ENCODE data around the gene ST6GALNAC1.

Gene ST6GALNAC1

DNA sequence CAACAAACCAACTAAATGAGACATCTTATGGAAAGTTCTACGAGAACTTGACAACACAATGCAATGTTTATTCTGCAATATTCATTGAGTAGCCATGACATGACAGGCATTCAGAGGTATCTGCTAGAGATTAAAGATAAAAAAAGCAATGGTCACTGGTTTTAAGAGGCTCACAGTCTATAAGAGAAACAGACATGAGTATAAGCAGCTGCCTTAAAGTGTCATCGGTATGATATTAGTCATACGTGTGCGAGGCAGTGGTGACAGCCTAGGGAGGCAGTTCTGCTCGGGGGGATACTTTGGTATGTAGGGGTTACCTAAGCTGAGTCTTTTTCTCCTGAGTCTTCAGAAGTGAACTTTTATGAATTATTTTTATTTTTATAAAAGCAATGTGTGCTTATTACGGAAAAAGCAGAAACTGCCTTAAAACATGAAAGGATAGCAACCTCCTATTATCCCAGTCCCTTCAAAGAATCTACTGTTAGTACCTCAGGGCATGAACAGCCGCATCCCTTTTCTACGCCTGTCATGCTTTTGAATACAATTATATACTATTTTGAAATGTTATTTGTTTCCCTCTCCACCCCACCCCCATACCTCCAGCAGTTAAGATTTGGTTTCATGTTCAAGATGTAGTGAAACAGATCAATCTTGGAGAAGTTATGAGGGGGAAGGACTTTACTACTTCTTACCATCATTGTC, 7.7 kb downstream of the ST6GALNAC1 start:
- Histone ChIP-seq H3K36me3 (ENCODE audit: control insufficient read depth in 5 of 5, insufficient read depth in 5 of 5, low read length in 5 of 5) (no peaks in the 10 kb centered on the region), H3K4me1 (ENCODE audit: control insufficient read depth in 5 of 5, insufficient read depth in 5 of 5, low read length in 5 of 5) (no peaks in the 10 kb centered on the region), H3K4me3 (ENCODE audit: low read depth in 1 of 5, low read length in 5 of 5) (no peak overlapping the region), H3K9me3 (ENCODE audit: control insufficient read depth in 5 of 5, low read length in 5 of 5) (no peaks in the 10 kb centered on the region), H3K9ac (ENCODE audit: low read length in 5 of 5) (no peak overlapping the region), H3K27me3 (ENCODE audit: control insufficient read depth in 5 of 5, insufficient read depth in 4 of 5, low read length in 5 of 5) (no peaks in the 10 kb centered on the region), H3K27ac (ENCODE audit: low read depth, low read length) (no peak overlapping the region)

DNA sequence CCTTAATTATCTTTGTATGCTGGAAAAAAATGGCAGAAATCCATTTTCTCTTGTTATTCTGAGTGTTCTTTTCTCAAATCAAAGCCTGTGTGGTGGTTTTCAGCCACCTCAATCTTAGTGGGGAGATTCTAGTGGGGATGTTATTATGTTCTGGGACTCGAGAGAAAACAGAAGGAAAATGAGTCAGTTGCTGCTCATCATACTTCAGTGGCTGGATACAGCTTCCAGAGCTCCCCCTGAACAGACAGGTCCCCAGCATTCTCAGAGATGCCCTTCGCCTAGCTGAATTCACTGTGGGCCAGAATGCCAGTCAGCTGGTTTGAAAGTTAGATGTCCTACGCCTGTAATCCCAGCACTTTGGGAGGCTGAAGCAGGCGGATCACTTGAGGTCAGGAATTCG, 8.5 kb downstream of the ST6GALNAC1 start:
- Histone ChIP-seq H3K9me3 (ENCODE audit: control insufficient read depth in 5 of 5, low read length in 5 of 5) (no peaks in the 10 kb centered on the region), H3K27me3 (ENCODE audit: control insufficient read depth in 5 of 5, insufficient read depth in 4 of 5, low read length in 5 of 5) (no peaks in the 10 kb centered on the region), H3K36me3 (ENCODE audit: control insufficient read depth in 5 of 5, insufficient read depth in 5 of 5, low read length in 5 of 5) (no peaks in the 10 kb centered on the region), H3K4me3 (ENCODE audit: low read depth in 1 of 5, low read length in 5 of 5) (no peak overlapping the region), H3K4me1 (ENCODE audit: control insufficient read depth in 5 of 5, insufficient read depth in 5 of 5, low read length in 5 of 5) (no peaks in the 10 kb centered on the region), H3K9ac (ENCODE audit: low read length in 5 of 5) (no peak overlapping the region), H3K27ac (ENCODE audit: low read depth, low read length) (no peak overlapping the region)

- Histone ChIP-seq H3K27me3 (ENCODE audit: control insufficient read depth in 5 of 5, insufficient read depth in 4 of 5, low read length in 5 of 5) (no peaks in the 10 kb centered on the region), H3K4me1 (ENCODE audit: control insufficient read depth in 5 of 5, insufficient read depth in 5 of 5, low read length in 5 of 5) (no peaks in the 10 kb centered on the region), H3K36me3 (ENCODE audit: control insufficient read depth in 5 of 5, insufficient read depth in 5 of 5, low read length in 5 of 5) (no peaks in the 10 kb centered on the region), H3K4me3 (ENCODE audit: low read depth in 1 of 5, low read length in 5 of 5) (no peak overlapping the region), H3K9me3 (ENCODE audit: control insufficient read depth in 5 of 5, low read length in 5 of 5) (no peaks in the 10 kb centered on the region), H3K27ac (ENCODE audit: low read depth, low read length) (no peak overlapping the region), H3K9ac (ENCODE audit: low read length in 5 of 5) (peak overlapping the region in 1 of 5 donors; percentile 39)
Measured at GRCh38 chr17:76633628-76634328, 9.8 kb downstream of the ST6GALNAC1 start.

GRCh38 chr17:76631821-76632565, 11.6 kb downstream of the ST6GALNAC1 start:
- Histone ChIP-seq H3K36me3 (ENCODE audit: control insufficient read depth in 5 of 5, insufficient read depth in 5 of 5, low read length in 5 of 5) (no peaks in the 10 kb centered on the region), H3K4me1 (ENCODE audit: control insufficient read depth in 5 of 5, insufficient read depth in 5 of 5, low read length in 5 of 5) (no peaks in the 10 kb centered on the region), H3K27ac (ENCODE audit: low read depth, low read length) (no peak overlapping the region), H3K4me3 (ENCODE audit: low read depth in 1 of 5, low read length in 5 of 5) (no peak overlapping the region), H3K9ac (ENCODE audit: low read length in 5 of 5) (no peak overlapping the region), H3K9me3 (ENCODE audit: control insufficient read depth in 5 of 5, low read length in 5 of 5) (no peaks in the 10 kb centered on the region), H3K27me3 (ENCODE audit: control insufficient read depth in 5 of 5, insufficient read depth in 4 of 5, low read length in 5 of 5) (peaks cover 0 to 3% (median 2%) of the 10 kb centered on the region in 5 donors)

GRCh38 chr17:76630151-76630550, 13.4 kb downstream of the ST6GALNAC1 start:
- H3K27ac ChIP-seq (ENCODE audit: low read depth, low read length) = no peak overlapping the region
- no peak overlapping the region for H3K4me3 ChIP-seq (ENCODE audit: low read depth in 1 of 5, low read length in 5 of 5)
- H3K36me3 ChIP-seq (ENCODE audit: control insufficient read depth in 5 of 5, insufficient read depth in 5 of 5, low read length in 5 of 5) = no peaks in the 10 kb centered on the region
- H3K9me3 ChIP-seq (ENCODE audit: control insufficient read depth in 5 of 5, low read length in 5 of 5) = no peaks in the 10 kb centered on the region
- H3K4me1 ChIP-seq (ENCODE audit: control insufficient read depth in 5 of 5, insufficient read depth in 5 of 5, low read length in 5 of 5) = no peaks in the 10 kb centered on the region
- no peak overlapping the region for H3K9ac ChIP-seq (ENCODE audit: low read length in 5 of 5)
- peaks cover 0 to 8% (median 2%) of the 10 kb centered on the region in 5 donors for H3K27me3 ChIP-seq (ENCODE audit: control insufficient read depth in 5 of 5, insufficient read depth in 4 of 5, low read length in 5 of 5)

DNA sequence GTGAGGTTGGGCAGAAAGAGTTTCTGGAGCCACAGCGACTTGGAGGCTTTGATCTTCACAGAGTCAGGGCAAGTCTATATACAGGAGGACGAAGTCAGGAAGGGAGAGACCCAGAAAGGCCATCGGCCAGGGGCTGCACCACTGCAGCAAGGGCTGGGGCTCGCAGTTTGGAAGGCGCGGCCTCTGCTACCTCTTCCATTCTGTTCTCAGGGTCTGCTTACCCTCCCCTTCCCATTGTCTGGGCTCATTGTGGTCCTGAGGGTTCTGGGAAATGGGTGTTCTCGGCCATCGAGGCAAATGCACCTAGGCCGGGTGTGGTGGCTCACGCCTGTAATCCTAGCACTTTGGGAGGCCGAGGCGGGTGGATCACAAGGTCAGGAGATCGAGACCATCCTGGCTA, 16.0 kb downstream of the ST6GALNAC1 start:
- no peak overlapping the region for H3K27ac ChIP-seq (ENCODE audit: low read depth, low read length)
- no peaks in the 10 kb centered on the region for H3K9me3 ChIP-seq (ENCODE audit: control insufficient read depth in 5 of 5, low read length in 5 of 5)
- peaks cover 0 to 5% (median 3%) of the 10 kb centered on the region in 5 donors for H3K4me1 ChIP-seq (ENCODE audit: control insufficient read depth in 5 of 5, insufficient read depth in 5 of 5, low read length in 5 of 5)
- no peak overlapping the region for H3K4me3 ChIP-seq (ENCODE audit: low read depth in 1 of 5, low read length in 5 of 5)
- no peaks in the 10 kb centered on the region for H3K36me3 ChIP-seq (ENCODE audit: control insufficient read depth in 5 of 5, insufficient read depth in 5 of 5, low read length in 5 of 5)
- H3K9ac ChIP-seq (ENCODE audit: low read length in 5 of 5) = no peak overlapping the region
- H3K27me3 ChIP-seq (ENCODE audit: control insufficient read depth in 5 of 5, insufficient read depth in 4 of 5, low read length in 5 of 5) = peaks cover 0 to 8% (median 2%) of the 10 kb centered on the region in 5 donors

- H3K36me3 ChIP-seq (ENCODE audit: control insufficient read depth in 5 of 5, insufficient read depth in 5 of 5, low read length in 5 of 5) = no peaks in the 10 kb centered on the region
- H3K9ac ChIP-seq (ENCODE audit: low read length in 5 of 5) = no peak overlapping the region
- no peak overlapping the region for H3K4me3 ChIP-seq (ENCODE audit: low read depth in 1 of 5, low read length in 5 of 5)
- no peak overlapping the region for H3K27ac ChIP-seq (ENCODE audit: low read depth, low read length)
- peaks cover 0 to 8% (median 2%) of the 10 kb centered on the region in 5 donors for H3K27me3 ChIP-seq (ENCODE audit: control insufficient read depth in 5 of 5, insufficient read depth in 4 of 5, low read length in 5 of 5)
- H3K9me3 ChIP-seq (ENCODE audit: control insufficient read depth in 5 of 5, low read length in 5 of 5) = no peaks in the 10 kb centered on the region
- H3K4me1 ChIP-seq (ENCODE audit: control insufficient read depth in 5 of 5, insufficient read depth in 5 of 5, low read length in 5 of 5) = peaks cover 0 to 5% (median 3%) of the 10 kb centered on the region in 5 donors
Measured at GRCh38 chr17:76626442-76626841, 17.1 kb downstream of the ST6GALNAC1 start.

DNA sequence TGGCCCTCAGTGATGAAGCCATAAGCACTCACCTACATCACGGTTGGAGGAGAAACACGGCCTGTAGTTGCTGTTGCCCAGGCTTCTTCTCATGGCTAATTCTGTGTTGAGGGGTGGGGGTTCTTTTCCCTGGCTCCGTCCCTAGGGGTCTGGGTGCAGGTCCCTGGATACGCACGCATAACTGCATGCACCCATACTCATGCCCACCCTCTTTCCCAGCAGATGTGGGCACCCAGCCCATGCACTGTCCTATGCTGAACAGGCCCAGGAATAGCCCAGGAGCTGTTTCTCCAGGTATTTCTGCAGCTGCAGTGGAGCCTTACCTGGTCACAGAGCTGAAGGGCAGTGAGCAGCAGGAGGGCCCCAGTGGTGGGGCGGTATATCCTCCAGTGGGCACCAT, 18.1 kb downstream of the ST6GALNAC1 start:
- Histone ChIP-seq H3K36me3 (ENCODE audit: control insufficient read depth in 5 of 5, insufficient read depth in 5 of 5, low read length in 5 of 5) (no peaks in the 10 kb centered on the region), H3K4me3 (ENCODE audit: low read depth in 1 of 5, low read length in 5 of 5) (no peak overlapping the region), H3K27ac (ENCODE audit: low read depth, low read length) (no peak overlapping the region), H3K27me3 (ENCODE audit: control insufficient read depth in 5 of 5, insufficient read depth in 4 of 5, low read length in 5 of 5) (peaks cover 0 to 8% (median 2%) of the 10 kb centered on the region in 5 donors), H3K4me1 (ENCODE audit: control insufficient read depth in 5 of 5, insufficient read depth in 5 of 5, low read length in 5 of 5) (peaks cover 0 to 5% (median 3%) of the 10 kb centered on the region in 5 donors), H3K9ac (ENCODE audit: low read length in 5 of 5) (no peak overlapping the region), H3K9me3 (ENCODE audit: control insufficient read depth in 5 of 5, low read length in 5 of 5) (no peaks in the 10 kb centered on the region)

DNA sequence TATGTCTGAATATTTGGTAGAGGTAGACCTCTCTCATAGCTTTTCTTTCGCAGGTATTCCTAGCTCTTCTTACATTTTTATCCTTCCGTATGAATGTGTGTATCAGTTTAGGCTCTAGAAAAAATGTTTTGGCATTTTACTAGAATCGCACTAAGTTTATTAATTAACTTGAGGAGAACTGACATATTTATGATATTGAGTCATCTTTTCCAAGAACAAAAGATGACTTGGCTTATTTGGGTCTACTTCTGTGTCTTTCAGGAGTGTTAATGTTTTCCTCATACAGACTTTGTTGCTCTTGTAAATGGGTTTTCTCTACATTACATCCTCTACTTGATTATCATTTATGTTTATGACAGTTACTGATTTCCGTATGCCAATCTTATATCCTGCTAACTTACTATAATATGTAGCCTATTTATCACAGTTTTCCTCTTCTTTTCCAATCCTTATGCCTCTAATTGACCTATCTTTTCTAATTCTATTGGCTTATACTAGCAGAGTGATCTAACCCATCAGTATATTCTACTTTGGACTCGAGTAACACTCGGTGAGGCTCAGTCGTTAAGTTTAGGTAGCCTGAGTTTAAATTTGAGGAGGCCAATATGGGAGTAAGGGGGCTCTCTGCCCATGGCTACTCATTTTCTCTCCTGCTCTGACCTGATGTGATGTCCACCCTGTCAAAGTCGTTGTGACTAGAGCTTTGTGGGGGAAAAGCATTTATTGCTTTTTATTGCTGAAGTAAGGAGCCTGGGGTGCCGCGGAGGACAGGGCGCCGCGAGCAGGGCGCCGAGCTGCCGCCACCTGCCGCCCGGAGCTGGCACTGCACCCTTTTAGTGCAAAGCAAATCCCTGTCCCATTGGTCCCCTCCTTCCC, 20.0 kb downstream of the ST6GALNAC1 start:
- peaks cover 0 to 8% (median 2%) of the 10 kb centered on the region in 5 donors for H3K27me3 ChIP-seq (ENCODE audit: control insufficient read depth in 5 of 5, insufficient read depth in 4 of 5, low read length in 5 of 5)
- H3K4me1 ChIP-seq (ENCODE audit: control insufficient read depth in 5 of 5, insufficient read depth in 5 of 5, low read length in 5 of 5) = peaks cover 0 to 5% (median 3%) of the 10 kb centered on the region in 5 donors
- no peaks in the 10 kb centered on the region for H3K36me3 ChIP-seq (ENCODE audit: control insufficient read depth in 5 of 5, insufficient read depth in 5 of 5, low read length in 5 of 5)
- H3K9ac ChIP-seq (ENCODE audit: low read length in 5 of 5) = no peak overlapping the region
- no peak overlapping the region for H3K4me3 ChIP-seq (ENCODE audit: low read depth in 1 of 5, low read length in 5 of 5)
- H3K9me3 ChIP-seq (ENCODE audit: control insufficient read depth in 5 of 5, low read length in 5 of 5) = no peaks in the 10 kb centered on the region
- H3K27ac ChIP-seq (ENCODE audit: low read depth, low read length) = no peak overlapping the region

Data from subcutaneous abdominal adipose tissue (tissue), 5 donors.